ENCODE data around the gene BEND5. TPM values are rescaled to one million over a fixed set of nuclear protein-coding genes. Genes with fewer than 3 reads are reported as not detected.

Gene BEND5
- total and polyA plus RNA-seq, 10 of the 15 experiments (the other 5 are each of a cell fraction or from before 2014, with no cell fraction given), result 0.26 TPM; not detected in 9

- TF ChIP-seq, protein P1, sequence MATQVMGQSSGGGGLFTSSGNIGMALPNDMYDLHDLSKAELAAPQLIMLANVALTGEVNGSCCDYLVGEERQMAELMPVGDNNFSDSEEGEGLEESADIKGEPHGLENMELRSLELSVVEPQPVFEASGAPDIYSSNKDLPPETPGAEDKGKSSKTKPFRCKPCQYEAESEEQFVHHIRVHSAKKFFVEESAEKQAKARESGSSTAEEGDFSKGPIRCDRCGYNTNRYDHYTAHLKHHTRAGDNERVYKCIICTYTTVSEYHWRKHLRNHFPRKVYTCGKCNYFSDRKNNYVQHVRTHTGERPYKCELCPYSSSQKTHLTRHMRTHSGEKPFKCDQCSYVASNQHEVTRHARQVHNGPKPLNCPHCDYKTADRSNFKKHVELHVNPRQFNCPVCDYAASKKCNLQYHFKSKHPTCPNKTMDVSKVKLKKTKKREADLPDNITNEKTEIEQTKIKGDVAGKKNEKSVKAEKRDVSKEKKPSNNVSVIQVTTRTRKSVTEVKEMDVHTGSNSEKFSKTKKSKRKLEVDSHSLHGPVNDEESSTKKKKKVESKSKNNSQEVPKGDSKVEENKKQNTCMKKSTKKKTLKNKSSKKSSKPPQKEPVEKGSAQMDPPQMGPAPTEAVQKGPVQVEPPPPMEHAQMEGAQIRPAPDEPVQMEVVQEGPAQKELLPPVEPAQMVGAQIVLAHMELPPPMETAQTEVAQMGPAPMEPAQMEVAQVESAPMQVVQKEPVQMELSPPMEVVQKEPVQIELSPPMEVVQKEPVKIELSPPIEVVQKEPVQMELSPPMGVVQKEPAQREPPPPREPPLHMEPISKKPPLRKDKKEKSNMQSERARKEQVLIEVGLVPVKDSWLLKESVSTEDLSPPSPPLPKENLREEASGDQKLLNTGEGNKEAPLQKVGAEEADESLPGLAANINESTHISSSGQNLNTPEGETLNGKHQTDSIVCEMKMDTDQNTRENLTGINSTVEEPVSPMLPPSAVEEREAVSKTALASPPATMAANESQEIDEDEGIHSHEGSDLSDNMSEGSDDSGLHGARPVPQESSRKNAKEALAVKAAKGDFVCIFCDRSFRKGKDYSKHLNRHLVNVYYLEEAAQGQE (IDR thresholded peaks at IDR 0.05; ENCODE audit: low read depth, low read length), result no peak
- no peak for TF ChIP-seq ZNF622 (IDR thresholded peaks at IDR 0.05)
- no peak for TF ChIP-seq SREBF2 (IDR thresholded peaks at IDR 0.05; ENCODE audit: low read length)
- TF ChIP-seq ETV6 (conservative IDR thresholded peaks at IDR 0.05 in 1 of 2, IDR thresholded peaks at IDR 0.05 in 1 of 2; ENCODE audit: borderline replicate concordance in 1 of 2, low read depth in 1 of 2), result no peak
- no peak for TF ChIP-seq IKZF1 (conservative IDR thresholded peaks at IDR 0.05)
- no peak for TF ChIP-seq SIN3A (IDR thresholded peaks at IDR 0.05; ENCODE audit: low read depth, low read length)
- no peak for TF ChIP-seq CBX3 (IDR thresholded peaks at IDR 0.05; ENCODE audit: borderline replicate concordance, low read depth)
- no peak for TF ChIP-seq BCLAF1 (IDR thresholded peaks at IDR 0.05)
Observed at GRCh38 chr1:48710318-48710717, 66.4 kb downstream of the BEND5 start (continued).

Measured in GM12878 (cell line).